Activated B cell treated with CpG ODN at 0.5 μM for 24 hours (primary cell): ENCODE results near the gene LPP. TPM values are rescaled to one million over a fixed set of nuclear protein-coding genes. Genes with fewer than 3 reads are reported as not detected.

Experiments
- ATAC-seq: fragments of 200-7000 bp; cut with Tn5 transposase; one replicate; pipeline ENCODE4 v1.10.0; 2021; ENCODE audit warnings: low read depth, mild to moderate bottlenecking, moderate library complexity
- CTCF ChIA-PET: fragments of 350-600 bp; sonication (Branson Sonifier 250); formaldehyde crosslinking; loops from one replicate; lab custom pipeline; 2021; ENCODE audit warnings: antibody characterized with exemption; lab: Charles Lee
- POLR2A ChIA-PET: fragments of 350-600 bp; sonication (Branson Sonifier 250); formaldehyde crosslinking; loops from one replicate; lab custom pipeline; 2021; ENCODE audit warnings: antibody characterized with exemption; lab: Charles Lee
- DNase-seq: peaks from one replicate; pipeline ENCODE4 v3.0.0; 2022
- H3K27ac Mint-ChIP-seq: one replicate; pipeline ENCODE4 v1.8.0; 2020; ENCODE audit warnings: mixed read lengths
- H3K27me3 Mint-ChIP-seq: one replicate; pipeline ENCODE4 v1.8.0; 2021; ENCODE audit warnings: mixed read lengths
- H3K36me3 Mint-ChIP-seq: one replicate; pipeline ENCODE4 v1.8.0; 2021; ENCODE audit warnings: low read depth, mixed read lengths
- H3K4me1 Mint-ChIP-seq: one replicate; pipeline ENCODE4 v1.8.0; 2021; ENCODE audit warnings: mixed read lengths
- H3K4me3 Mint-ChIP-seq: one replicate; pipeline ENCODE4 v1.8.0; 2020; ENCODE audit warnings: mild to moderate bottlenecking, mixed read lengths
- H3K9me3 Mint-ChIP-seq: one replicate; pipeline ENCODE4 v1.8.0; 2020; ENCODE audit warnings: mixed read lengths
- intact Hi-C: fragments of 100-400 bp; cut with micrococcal nuclease; formaldehyde crosslinking; loops from one replicate; pipeline ENCODE4 v1.15.1; 2024
- total RNA-seq: library from RNA; stranded (reverse); gene quantifications from 2 replicates; pipeline ENCODE4 v1.2.3, GENCODE V29; 2022
- TF ChIP-seq, protein P1 (sequence below): fragments of 200-600 bp; IDR thresholded peaks from one replicate; pipeline ENCODE4 v1.8.0; 2022; ENCODE audit warnings: antibody characterized with exemption, mild to moderate bottlenecking

Gene LPP
- total RNA-seq, 1 donor from 2014 or later = 60.1 TPM

DNA sequence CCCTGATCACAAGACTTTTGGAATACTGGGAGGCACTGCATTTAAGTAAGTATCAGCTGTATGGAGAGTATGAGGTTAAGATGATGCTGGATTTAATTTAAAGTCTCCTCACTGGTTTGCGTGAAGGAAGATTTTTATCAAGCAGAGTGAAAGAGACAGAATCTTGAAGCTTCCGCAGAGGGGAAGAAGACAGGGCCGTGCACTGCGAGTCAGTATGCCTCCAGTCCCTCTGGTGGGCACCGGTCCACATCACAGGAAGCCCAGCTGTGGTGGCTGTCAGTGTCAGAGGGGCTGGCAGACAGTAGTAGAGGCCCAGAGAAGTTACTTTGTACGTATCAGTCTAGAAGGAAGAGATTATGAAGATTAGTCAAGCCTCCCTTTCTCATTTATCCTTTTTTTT lies 638.8 kb downstream of the LPP start:
- Mint-ChIP-seq H3K36me3 (peaks cover 7% of the 10 kb centered on the region), H3K4me3 (no peak overlapping the region), H3K27me3 (no peaks in the 10 kb centered on the region), H3K27ac (no peak overlapping the region), H3K4me1 (peaks cover 16% of the 10 kb centered on the region), H3K9me3 (no peaks in the 10 kb centered on the region)
- intact Hi-C loops = loop anchor here (1.0 to 5.0 kb wide), 2 partner anchors 35 to 1050 kb away; no protein-coding TSS in a partner anchor
- TF ChIP-seq, protein P1, sequence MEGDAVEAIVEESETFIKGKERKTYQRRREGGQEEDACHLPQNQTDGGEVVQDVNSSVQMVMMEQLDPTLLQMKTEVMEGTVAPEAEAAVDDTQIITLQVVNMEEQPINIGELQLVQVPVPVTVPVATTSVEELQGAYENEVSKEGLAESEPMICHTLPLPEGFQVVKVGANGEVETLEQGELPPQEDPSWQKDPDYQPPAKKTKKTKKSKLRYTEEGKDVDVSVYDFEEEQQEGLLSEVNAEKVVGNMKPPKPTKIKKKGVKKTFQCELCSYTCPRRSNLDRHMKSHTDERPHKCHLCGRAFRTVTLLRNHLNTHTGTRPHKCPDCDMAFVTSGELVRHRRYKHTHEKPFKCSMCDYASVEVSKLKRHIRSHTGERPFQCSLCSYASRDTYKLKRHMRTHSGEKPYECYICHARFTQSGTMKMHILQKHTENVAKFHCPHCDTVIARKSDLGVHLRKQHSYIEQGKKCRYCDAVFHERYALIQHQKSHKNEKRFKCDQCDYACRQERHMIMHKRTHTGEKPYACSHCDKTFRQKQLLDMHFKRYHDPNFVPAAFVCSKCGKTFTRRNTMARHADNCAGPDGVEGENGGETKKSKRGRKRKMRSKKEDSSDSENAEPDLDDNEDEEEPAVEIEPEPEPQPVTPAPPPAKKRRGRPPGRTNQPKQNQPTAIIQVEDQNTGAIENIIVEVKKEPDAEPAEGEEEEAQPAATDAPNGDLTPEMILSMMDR = no peak
- ChIA-PET POLR2A (interaction anchor here (0.7 to 1.0 kb wide), 3 partner anchors 40 to 1048 kb away, joined by 3 to 7 read pairs (median 5); partner anchors contain the start of gene BCL6), CTCF (interaction anchor here (1.1 to 1.5 kb wide), 3 partner anchors 130 to 1052 kb away, joined by 3 to 7 read pairs (median 3); no protein-coding TSS in a partner anchor)
- DNase-seq = no peak
- peak; percentile 70 for ATAC-seq

DNA sequence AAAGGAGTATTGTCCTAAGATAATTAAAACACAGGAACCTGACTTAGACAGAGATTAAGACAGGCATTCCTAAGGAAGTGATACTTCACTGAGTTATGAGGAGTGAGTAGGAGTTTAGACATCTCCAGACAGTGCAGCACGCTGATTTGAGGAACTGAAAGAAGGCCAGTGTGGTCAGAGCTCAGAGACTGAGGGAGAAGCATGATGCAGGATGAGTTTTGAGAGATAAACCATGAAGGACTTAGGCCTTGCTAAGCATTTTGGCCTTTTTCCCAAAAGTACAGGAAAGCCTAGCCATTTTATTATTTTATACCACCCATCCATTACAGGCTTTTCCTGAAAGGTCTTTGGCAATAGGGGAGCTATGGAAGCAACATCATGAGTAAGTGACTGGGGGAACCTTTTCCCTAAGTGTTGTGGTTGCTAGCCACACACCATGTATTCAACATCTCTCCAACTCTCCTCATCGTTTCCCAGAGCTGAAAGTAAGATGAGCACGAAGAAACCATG lies 642.2 kb downstream of the LPP start:
- POLR2A ChIA-PET = no interaction called here
- Mint-ChIP-seq H3K27ac (peak overlapping the region; percentile 0), H3K9me3 (no peaks in the 10 kb centered on the region), H3K36me3 (peaks cover 9% of the 10 kb centered on the region), H3K4me3 (no peak overlapping the region), H3K27me3 (no peaks in the 10 kb centered on the region), H3K4me1 (peaks cover 16% of the 10 kb centered on the region)
- ATAC-seq = peak; percentile 83
- TF ChIP-seq, protein P1 = no peak
- intact Hi-C loops = no loop called here
- no peak for DNase-seq
- CTCF ChIA-PET = interaction anchor here (0.8 kb wide), 1 partner anchor 1056 kb away, joined by 3 read pairs; no protein-coding TSS in a partner anchor

- ChIA-PET POLR2A (no interaction called here), CTCF (interaction anchor here (0.8 to 1.5 kb wide), 2 partner anchors 161 to 1057 kb away, joined by 3 to 4 read pairs; no protein-coding TSS in a partner anchor)
- H3K36me3 Mint-ChIP-seq = peaks cover 6% of the 10 kb centered on the region
These were observed 643.1 kb downstream of the LPP start for GRCh38 chr3:188797045-188797444.

DNA sequence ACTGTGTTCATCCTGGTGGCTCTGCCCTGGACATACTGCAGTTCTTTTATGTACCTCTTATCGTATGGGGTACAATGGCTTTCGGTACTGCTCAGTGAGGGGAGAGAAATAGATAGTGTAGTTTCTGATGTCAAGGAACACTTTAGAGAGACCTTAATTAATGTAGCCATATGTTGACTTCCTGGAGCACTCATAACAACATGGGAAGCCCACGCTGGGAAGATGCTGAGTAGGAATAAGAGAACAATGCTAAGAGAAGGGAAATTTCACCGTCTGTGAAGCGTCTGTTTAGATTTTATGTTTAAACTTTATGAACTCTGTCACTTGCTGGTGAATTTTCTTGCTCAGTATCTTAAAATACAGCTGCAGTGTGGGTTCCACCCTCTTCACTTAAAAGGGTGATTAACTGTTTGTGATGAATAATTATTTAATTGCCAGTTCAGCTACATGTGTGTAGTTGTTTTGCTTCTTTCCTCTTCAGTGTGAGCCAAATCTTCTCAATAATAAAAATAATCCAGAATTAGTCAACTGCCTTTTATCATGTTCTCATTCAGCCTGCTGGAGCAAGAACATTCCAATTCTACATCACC lies 644.7 kb downstream of the LPP start:
- ATAC-seq (no peak), DNase-seq (no peak)
- TF ChIP-seq, protein P1 = no peak
- ChIA-PET CTCF (interaction anchor here (0.7 kb wide), 1 partner anchor 350 kb away, joined by 3 read pairs; no protein-coding TSS in a partner anchor), POLR2A (no interaction called here)
- no peaks in the 10 kb centered on the region for H3K9me3 Mint-ChIP-seq
- H3K27ac Mint-ChIP-seq = no peak overlapping the region
- peaks cover 2% of the 10 kb centered on the region for H3K36me3 Mint-ChIP-seq
- H3K4me1 Mint-ChIP-seq = peaks cover 12% of the 10 kb centered on the region
- H3K4me3 Mint-ChIP-seq = no peak overlapping the region
- no peaks in the 10 kb centered on the region for H3K27me3 Mint-ChIP-seq
- intact Hi-C loops = no loop called here

More at GRCh38 chr3:188797045-188797444, 643.1 kb downstream of the LPP start:
- H3K4me3 Mint-ChIP-seq = no peak overlapping the region
- peaks cover 16% of the 10 kb centered on the region for H3K4me1 Mint-ChIP-seq
- TF ChIP-seq, protein P1 = no peak
- intact Hi-C loops = no loop called here
- ATAC-seq (no peak), DNase-seq (no peak)
- no peaks in the 10 kb centered on the region for H3K9me3 Mint-ChIP-seq
- H3K27me3 Mint-ChIP-seq = no peaks in the 10 kb centered on the region
- H3K27ac Mint-ChIP-seq = no peak overlapping the region

- DNase-seq = no peak
- Mint-ChIP-seq H3K36me3 (peaks cover 4% of the 10 kb centered on the region), H3K9me3 (peaks cover 3% of the 10 kb centered on the region), H3K4me3 (no peak overlapping the region), H3K27me3 (no peaks in the 10 kb centered on the region), H3K4me1 (peaks cover 4% of the 10 kb centered on the region), H3K27ac (no peak overlapping the region)
- no peak for ATAC-seq
- ChIA-PET POLR2A (interaction anchor here (0.6 kb wide), 1 partner anchor 79 kb away, joined by 6 read pairs; no protein-coding TSS in a partner anchor), CTCF (no interaction called here)
- intact Hi-C loops = no loop called here
- TF ChIP-seq, protein P1 = no peak
These were observed 647.4 kb downstream of the LPP start for GRCh38 chr3:188801393-188801792.
